UCSD-AML1 (cell line): ENCODE results near the gene HOXA13.

Experiments
- DNase-seq: peaks from one replicate; lab custom pipeline; 2025; ENCODE audit not compliant: unreplicated experiment; lab: John Stamatoyannopoulos, UW

The HOXA13 gene

DNA sequence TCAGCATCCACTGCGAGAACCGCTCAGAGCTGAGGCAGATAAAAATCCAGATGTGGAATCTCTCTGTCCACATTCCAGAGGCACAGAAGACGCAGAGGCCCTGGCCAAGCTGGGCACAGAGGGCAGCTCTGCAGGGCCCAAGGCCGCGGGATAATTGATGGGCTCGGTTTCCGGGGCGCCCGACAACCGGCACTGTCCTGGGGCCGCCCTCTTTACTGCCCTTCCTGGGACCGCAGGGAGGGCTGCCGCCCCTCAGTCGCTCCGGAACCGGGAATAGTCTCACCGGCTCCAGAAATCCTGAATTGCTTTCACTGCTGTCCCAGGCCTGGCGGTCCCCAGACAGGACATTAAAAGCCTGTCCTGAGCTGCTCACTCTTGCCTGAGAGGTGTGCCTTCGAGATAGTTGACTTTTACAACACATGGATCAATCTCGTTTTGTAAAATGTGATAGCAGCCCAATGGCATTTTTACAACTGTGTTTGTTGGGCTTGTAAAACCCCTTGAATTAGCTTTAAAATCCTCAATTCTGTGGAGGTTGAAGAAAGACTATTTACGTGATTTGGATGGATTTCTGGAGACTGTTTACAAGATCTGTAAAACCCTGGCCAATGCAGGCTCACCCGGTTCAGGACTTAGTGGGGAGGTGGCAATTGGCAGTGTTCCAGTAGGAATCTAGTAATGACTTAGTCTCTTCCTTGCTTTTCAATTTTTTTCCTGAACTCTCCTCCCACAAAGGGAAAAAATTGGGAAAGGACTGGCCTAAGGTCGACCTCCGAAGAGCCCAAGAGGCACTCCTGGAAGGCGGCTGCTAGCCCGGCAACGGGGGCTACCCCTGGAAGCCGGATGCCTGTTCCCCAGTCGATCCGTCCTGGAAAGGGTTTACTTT, 50.9 kb downstream of the HOXA13 start:
- DNase-seq, result no peak

DNA sequence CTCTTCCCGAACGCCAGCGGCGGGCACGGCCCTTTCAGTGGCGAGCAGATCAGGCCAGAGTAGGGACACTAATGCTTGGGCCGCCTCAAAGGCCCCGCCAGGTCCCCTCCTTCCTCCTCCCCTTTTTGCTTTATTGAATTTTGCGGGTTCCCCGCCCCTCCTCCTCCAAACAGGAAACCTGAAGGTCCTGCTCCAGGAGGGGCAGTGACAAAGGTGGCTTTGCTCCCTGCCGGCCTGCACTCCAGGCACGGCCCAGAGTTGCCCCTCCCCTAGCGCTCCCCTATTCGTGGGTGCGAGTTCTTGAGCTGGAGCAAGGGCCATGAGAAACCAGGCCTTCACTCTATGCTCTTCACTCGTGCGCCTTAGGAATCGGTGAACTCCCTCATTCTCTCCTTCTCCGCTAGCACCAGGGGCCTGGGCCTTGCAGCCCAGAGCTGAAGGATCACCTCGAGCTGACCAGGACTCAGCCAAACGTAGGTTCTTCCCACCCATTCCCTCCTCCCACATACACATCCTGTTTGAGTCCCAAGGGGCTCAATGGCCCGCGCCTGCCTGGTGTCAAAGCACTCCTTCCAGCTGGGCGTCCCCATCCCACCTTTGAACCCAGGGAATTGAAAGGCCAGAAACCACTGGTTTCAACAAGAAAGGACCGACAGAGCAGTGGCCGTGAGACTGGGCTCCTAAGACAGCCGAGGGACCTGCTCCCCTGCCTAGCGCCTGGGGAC, 51.7 kb downstream of the HOXA13 start:
- no peak for DNase-seq

DNA sequence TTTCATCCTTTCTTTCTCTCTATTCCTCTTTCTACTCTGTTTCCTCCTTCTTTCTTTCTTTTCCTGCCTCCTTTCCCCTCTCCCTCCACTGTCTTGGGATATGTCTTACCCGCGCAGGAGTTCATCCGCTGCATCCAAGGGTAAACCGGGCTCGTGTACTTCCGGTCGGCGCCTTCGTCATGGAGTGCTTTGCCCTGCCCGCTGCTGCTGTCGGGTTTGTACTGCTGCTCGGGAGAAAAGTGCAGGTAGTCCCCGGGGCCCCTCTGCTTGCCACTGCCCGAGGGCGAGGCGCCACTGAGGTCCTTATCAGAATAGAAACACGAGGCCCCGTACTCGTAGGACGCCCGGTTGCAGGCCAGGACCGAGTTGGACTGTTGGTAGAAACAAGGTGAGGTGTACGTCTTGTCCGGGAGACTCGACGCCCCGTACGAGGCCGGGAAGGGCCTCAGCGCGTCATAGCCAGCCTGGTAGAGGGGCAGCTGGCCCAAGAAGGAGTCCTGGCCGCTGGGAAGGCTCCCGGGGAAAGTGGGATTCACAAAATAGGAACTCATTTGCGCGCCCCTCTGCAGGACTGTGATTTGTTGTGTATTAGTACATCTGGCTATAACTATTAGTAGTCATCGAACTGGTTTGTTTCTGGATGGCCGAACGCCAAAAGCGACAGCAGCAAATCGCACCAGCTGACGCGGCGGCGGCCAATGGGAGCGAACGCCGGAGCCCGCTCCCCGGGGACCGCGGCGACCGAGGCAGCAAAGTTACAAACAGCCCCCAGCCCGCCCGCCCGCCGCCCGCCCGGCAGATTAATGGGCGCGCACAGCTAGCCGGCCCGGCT, 52.5 kb downstream of the HOXA13 start, which contains the start of gene HOXA6:
Gene HOXA6 (minus strand): TSS at position 576 of the 832 bp plus-strand sequence. CDS start 25 bp downstream, at position 551.
- DNase-seq, result no peak

DNA sequence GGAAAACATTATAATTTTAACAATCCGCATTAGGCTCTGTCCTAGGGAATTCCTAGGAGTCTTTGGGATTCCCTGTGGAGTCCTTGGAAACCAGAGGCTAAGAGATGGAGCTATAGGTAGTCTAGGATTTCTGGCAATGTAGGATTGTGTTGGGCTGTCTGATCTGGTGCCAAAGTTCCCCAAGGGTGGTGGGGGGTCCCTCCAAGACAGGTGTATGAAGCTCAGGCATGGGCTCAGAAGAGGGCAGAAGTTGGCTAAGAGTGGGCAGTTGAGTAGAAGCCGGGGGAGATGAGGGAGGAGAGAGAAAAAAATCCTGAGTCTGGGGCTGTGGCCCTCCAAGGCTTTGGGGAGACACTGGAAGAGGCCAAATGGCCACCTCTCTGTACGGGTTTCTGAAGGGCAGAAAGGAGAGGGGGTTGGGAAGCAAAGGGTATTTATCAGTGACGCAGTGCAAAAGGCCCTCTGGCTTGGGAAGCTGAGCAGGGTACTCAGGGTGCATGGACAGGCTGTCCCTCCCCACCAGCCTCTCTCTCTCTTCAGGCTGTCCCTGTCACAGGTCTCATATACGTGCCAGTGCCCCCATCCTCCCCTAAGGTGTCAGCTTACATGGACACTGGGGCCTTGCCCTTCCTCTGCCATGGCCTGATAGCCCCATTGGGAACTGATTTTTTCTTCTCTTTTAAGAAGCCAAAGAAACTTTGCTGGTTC, 53.2 kb downstream of the HOXA13 start:
- DNase-seq, result no peak

DNA sequence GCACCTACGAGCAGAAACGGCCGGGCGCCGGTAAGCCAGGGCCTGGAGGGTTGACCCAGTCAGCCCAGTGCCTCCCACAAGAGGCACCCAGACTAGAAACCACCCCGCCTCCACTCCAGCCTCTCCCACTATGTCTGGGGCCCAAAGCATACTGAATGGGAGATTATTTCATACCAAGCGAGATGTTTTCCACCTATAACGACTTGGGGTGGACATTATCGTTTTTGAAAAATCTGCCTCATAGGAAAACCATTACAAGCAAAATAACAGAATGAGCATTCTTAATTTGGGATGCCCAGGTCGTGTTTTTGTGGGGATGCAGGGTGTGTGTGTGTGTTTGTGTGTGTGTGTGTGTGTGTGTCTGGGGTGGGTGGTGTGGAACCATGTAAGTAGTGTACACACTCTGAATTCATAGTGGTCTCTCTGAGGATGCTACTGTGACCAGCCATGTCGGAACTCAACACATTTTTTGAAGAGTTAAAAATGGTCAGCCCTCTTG, 53.9 kb downstream of the HOXA13 start:
- DNase-seq, result no peak

DNA sequence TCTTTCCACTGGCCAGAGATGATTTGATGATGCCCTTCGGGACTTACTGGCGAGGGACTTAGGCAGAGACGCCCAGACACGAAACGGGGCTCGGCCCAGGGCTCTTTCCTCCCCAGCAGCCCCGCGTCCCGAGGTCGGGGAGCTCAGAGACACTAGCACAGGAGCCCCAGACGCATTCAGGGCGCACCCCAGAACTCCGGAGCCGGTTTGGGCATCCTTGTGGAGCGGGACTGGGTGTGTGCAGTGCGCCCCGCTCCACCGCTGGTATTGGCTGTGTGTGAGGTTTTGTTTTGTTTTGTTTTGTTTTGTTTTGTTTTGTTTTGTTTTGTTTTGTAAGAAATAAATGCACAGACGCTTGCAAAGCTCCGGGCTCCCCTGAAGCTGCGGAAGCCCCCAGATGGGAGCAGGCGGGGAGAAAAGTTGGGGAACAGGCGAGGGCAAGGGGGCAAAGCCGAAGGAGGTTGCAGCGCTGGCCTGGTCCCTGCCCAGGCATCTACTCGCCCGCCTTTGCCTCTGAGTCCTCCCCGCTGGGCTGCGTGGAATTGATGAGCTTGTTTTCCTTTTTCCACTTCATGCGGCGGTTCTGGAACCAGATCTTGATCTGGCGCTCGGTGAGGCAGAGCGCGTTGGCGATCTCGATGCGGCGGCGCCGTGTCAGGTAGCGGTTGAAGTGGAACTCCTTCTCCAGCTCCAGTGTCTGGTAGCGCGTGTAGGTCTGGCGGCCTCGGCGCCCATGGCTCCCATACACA, 54.6 kb downstream of the HOXA13 start:
- DNase-seq, result no peak

DNA sequence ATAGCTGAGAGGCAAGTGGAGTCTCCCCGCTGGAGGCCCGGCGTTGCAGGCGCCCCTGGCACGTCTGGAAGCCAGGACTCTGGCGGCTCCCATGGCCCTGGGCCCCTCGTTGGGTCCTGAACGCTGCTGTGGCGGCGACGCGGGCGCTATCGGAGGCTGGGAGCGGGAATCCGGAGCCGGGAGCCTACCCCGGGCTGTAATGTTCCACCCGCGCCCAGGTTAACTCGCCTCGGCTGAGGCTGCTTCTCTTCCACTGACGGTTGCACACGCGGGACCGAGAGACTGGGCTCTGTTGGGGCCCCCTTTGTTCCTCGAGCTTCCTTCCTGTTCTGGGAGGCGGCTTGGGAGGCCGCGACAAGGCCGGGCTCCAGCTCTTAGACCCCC, 55.1 kb downstream of the HOXA13 start:
- DNase-seq, result no peak
